GM12874 (cell line): Measurements from ENCODE around the gene MAP1LC3C.

ENCODE experiments used
- TF ChIP-seq, protein P1 (sequence below): IDR thresholded peaks from 2 replicates; pipeline ENCODE4 v1.5.1; 2011; ENCODE audit warnings: low read depth, mild to moderate bottlenecking, control low read depth, low read length, moderate library complexity; ENCODE audit not compliant: insufficient read depth

Gene MAP1LC3C

DNA sequence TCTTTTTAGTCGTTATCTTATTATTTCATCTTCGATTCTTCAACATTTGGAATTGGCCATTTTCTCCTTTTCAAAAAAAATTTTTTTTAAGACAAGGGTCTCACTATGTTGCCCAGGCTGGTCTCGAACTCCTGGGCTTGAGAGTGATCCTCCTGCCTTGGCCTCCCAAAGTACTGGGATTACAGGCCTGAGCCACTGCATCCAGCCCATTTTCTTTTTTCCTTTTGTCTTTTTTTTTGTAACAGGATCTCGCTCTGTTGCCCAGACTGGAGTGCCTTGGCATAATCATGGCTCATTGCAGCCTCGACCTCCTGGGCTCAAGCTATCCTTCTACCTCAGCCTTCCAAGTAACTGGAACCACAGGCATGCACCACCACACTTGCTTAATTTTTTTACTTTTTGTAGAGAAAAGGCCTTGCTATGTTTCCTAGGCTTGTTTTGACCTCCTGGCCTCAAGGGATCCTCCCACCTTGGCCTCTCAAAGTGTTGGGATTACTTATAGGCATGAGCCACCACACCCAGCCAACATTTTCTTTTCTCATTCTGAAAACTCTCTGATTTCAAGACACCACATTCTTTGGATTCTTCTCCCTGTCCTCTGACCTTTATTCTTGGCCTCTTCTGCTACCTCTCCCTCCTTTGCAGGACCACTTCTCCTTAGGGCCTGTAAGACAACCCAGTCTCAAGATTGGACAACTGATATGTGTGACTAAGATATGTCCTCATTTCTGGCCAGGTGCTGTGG is 6.0 kb upstream of the MAP1LC3C start:
- TF ChIP-seq, protein P1, sequence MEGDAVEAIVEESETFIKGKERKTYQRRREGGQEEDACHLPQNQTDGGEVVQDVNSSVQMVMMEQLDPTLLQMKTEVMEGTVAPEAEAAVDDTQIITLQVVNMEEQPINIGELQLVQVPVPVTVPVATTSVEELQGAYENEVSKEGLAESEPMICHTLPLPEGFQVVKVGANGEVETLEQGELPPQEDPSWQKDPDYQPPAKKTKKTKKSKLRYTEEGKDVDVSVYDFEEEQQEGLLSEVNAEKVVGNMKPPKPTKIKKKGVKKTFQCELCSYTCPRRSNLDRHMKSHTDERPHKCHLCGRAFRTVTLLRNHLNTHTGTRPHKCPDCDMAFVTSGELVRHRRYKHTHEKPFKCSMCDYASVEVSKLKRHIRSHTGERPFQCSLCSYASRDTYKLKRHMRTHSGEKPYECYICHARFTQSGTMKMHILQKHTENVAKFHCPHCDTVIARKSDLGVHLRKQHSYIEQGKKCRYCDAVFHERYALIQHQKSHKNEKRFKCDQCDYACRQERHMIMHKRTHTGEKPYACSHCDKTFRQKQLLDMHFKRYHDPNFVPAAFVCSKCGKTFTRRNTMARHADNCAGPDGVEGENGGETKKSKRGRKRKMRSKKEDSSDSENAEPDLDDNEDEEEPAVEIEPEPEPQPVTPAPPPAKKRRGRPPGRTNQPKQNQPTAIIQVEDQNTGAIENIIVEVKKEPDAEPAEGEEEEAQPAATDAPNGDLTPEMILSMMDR = no peak

DNA sequence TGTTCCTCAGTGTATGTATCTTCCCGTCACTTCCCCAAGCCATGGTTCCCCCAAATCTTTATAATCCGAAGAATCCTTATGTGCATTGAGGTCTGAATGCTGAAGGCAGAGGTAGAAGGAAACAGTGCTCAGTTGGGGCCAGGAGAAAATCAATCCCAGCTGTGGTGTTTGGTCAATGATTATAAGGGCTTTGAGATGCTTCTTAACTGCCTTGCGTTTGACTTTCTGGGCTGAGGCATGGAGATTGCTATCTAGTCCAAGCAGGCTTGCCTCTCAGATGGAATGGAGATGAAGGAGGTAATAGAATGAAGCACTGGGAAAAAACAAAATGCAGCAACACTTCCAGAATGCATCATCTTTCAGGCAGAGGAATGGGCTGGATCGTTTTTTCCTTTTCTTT is 3.6 kb upstream of the MAP1LC3C start:
- TF ChIP-seq, protein P1 = no peak

DNA sequence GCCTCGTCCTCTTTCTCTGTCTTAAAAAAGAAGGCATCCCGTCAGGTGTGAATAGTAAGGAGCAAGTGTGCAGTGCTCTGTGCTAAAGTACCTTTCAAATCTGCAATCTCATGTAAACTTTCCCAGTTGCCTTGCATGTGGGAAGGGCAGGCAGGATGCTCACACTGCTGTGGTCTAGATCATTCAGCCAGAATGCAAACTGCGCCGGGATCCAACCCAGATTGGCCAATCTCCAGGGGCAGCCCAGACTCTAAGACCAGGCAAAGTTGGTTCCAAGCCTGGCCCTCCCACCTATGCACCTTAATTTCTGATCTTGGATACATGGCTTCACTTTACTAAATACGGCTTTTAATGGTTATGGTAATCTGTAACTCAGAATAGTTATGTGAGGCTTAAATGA is 3.2 kb upstream of the MAP1LC3C start:
- TF ChIP-seq, protein P1 = no peak

DNA sequence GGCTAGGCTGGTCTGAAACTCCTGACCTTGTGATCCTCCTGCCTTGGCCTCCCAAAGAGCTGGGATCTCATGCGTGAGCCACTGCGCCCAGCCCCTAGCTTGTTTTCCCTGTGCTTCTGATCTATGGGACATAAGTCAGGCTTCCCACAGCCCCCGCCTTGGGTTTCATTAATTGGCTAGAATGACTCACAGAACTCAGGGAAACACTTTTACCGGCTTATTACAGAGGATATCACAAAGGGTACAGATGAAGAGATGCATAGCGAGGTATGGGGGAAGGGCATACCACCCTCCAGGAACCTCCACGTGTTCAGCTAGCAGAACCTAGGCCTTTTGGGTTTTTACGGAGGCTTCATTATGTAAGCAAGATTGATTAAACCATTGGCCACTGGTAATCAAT is 1.5 kb upstream of the MAP1LC3C start:
- TF ChIP-seq, protein P1 = no peak

DNA sequence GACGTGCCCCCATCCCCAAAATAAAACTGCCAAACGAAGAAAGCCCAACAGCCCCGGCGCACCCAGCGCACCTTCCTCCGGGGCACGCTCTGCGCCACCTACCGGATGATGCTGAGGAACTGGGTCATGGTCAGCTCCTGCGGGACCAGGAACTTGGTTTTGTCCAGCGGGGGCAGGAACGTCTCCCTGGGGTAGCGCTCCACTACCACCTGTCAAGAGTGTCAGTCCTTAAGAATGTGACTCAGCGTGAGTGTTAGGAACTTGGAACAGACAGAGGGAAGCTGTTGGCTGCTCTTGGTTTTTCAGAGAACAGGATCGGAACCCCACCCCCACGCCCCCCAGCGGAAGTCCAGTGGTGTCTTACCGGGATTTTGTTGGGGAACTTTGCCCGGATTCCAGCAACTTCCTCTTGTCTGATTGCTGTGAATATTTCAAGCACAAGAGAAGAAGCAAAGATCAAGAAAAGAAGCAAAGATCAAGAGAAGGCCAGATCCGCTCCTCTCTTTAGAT is 431 bp downstream of the MAP1LC3C start:
- TF ChIP-seq, protein P1 = peak; percentile 85

DNA sequence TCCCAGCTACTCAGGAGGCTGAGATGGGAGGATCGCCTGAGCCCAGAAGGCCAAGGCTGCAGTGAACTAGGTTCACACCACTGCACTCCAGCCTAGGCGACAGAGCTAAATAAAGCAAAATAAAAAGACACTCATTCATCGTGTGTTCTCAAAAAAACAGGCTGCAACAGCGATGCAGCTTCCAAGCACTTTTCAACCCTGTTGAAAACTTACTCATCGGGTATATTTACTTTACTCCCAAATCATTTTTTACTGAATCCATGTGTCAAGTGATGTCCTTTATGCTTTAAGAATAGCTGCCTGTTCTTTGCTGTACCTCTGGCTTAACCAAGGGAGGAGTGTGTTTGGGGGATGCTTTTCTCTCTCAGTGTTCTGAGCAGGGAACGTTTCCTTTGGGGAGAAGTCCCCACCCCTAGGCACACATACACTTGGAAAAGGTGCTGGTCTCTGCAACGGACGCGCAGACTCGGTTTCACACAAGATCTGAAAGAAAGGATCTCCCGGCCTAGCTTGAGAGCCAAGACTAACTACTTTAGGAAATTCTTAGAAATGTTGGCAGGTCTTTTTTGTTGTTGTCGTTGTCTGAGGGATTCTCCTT is 1.4 kb downstream of the MAP1LC3C start:
- TF ChIP-seq, protein P1 = no peak

DNA sequence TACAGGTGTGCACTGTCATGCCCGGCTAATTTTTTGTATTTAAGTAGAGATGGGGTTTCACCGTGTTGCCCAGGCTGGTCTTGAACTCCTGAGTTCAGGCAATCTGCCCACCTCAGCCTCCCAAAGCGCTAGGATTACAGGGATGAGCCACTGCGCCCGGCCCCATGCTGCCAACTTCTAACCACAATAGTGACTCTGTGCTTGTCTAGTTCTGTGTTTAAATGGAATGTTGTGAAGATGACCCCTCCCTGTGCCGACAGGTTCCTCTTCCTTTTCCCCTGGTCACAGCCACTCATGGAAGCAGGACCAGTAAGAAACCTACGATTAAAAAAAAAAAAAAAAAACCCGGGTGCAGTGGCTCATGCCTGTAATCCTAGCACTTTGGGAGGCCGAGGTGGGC is 4.7 kb downstream of the MAP1LC3C start:
- TF ChIP-seq, protein P1 = no peak
